Fibroblast of lung (primary cell): Measurements from ENCODE around the gene GABRR2.

Source experiments
- CTCF ChIP-seq, 2 donors: IDR thresholded peaks in 1 of 2; conservative IDR thresholded peaks in 1 of 2; 1 replicate in 1 of 2; 2 replicates in 1 of 2; pipeline ENCODE4 v1.5.1; 2011 to 2012; ENCODE audit warnings: low read length in 2 of 2, control low read depth in 1 of 2, inconsistent platforms in 1 of 2, low read depth in 1 of 2, mild to moderate bottlenecking in 1 of 2
- EZH2 ChIP-seq: IDR thresholded peaks from 2 replicates; pipeline ENCODE4 v1.5.1; 2012; ENCODE audit warnings: low read length, control low read depth, mild to moderate bottlenecking; ENCODE audit errors: missing control alignments

- TF ChIP-seq EZH2 (no peak), CTCF (conservative IDR thresholded peaks at IDR 0.05 in 1 of 2, IDR thresholded peaks at IDR 0.05 in 1 of 2; ENCODE audit: low read depth in 1 of 2, low read length in 2 of 2) (no peak)
Measured at GRCh38 chr6:89314692-89315091, 407 bp downstream of the GABRR2 start.
